ENCODE results near the gene ZNF627.
A peak's percentile ranks its signal among the peaks of the same experiment; 100 is the strongest.
"Not testable (repeated sequence)": the region's sequence is repeated elsewhere in the genome, so short reads cannot be mapped to it uniquely, and the experiment has no call there.

Gene ZNF627

DNA sequence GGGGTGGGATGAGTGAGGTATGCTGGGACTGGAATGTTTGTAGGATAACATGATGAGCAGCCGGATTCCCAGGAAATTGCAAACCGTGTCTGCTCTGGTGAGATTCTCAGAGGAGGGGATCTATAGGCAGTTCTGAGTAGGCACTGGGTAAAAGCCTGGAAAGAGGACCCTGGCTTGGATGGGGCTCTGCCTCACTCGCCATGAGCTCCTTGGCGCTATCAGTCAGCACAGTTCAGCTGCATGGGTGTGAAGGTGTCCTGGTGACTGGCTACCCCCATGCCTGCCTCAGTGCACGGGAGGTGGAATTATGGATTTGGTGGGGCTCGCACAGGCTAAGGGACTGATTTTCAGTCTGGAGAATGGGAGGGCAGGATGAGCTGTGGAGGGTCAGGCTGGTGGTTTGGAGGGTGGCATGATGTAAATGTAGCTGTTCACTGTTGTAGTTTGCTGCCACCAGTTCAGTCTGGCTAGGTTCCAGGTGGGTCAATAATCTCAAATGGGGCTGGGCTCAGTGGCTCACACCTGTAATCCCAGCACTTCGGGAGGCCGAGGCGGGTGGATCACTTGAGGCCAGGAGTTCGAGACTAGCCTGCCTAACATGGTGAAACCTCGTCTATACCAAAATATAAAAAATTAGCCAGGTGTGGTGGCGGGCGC is 9.2 kb upstream of the ZNF627 start:
- no peak overlapping the region for H3K4me3 ChIP-seq (ENCODE audit: low read depth, low read length)
- DNase-seq (ENCODE audit: low read depth): no peak
- TF ChIP-seq, protein P1, sequence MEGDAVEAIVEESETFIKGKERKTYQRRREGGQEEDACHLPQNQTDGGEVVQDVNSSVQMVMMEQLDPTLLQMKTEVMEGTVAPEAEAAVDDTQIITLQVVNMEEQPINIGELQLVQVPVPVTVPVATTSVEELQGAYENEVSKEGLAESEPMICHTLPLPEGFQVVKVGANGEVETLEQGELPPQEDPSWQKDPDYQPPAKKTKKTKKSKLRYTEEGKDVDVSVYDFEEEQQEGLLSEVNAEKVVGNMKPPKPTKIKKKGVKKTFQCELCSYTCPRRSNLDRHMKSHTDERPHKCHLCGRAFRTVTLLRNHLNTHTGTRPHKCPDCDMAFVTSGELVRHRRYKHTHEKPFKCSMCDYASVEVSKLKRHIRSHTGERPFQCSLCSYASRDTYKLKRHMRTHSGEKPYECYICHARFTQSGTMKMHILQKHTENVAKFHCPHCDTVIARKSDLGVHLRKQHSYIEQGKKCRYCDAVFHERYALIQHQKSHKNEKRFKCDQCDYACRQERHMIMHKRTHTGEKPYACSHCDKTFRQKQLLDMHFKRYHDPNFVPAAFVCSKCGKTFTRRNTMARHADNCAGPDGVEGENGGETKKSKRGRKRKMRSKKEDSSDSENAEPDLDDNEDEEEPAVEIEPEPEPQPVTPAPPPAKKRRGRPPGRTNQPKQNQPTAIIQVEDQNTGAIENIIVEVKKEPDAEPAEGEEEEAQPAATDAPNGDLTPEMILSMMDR (IDR thresholded peaks at IDR 0.05; ENCODE audit: insufficient read depth, low read depth, low read length, missing control alignments): no peak

DNA sequence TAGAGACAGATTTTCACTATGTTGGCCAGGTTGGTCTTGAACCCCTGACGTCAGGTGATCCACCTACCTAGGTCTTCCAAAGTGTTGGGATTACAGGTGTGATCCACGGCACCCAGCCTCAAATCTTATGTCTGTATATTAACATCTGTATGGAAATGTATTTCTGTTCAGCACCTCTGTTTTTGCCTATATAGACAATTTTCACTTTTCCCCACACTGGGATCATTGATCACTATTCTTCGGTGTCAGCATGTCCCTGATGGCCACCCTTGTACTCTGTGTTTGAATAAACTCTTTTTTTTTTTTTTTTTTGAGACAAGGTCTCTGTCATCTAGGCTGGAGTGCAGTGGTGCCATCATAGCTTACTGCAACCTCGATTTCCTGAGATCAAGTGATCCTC is 3.2 kb upstream of the ZNF627 start:
- no peak for DNase-seq (ENCODE audit: low read depth)
- TF ChIP-seq, protein P1 (IDR thresholded peaks at IDR 0.05; ENCODE audit: insufficient read depth, low read depth, low read length, missing control alignments): no peak
- H3K4me3 ChIP-seq (ENCODE audit: low read depth, low read length): no peak overlapping the region

DNA sequence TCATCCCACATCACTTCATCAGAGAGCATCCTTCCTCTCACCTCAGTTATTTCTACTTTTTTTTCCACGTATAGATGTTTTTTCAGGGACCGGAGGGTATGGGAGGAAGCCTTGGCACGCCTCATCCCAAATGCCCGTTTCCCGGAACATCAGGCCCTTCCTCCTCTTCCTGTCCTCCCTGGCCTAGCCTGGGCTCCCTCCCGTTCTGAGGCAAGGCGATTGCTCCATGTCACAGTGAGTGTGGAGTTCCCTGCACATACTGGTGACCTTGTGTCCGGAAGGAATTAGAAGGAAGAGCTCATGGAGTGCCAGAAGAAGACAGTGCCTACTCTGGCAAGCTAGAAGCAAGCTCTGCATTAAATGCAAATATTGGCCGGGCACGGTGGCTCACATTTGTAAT is 1.1 kb upstream of the ZNF627 start:
- TF ChIP-seq, protein P1 (IDR thresholded peaks at IDR 0.05; ENCODE audit: insufficient read depth, low read depth, low read length, missing control alignments): no peak
- H3K4me3 ChIP-seq (ENCODE audit: low read depth, low read length): no peak overlapping the region
- DNase-seq (ENCODE audit: low read depth): no peak

DNA sequence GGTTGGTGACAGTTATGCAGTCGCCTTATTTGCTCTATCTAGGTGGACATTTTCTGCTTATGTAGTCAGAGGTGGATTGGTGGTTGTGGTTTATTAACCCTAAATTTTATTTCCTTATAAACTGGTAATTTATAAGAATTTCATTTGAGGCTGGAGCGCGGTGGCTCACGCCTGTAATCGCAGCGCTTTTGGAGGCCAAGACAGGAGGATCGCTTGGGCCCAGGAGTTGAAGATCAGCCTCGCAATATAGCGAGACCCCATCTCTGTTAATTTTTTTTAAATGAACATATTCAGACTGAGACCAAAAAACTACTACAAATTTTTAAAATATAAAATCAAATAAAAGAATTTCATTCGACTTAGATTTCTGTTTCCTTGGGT is 810 bp downstream of the ZNF627 start:
- TF ChIP-seq, protein P1 (IDR thresholded peaks at IDR 0.05; ENCODE audit: insufficient read depth, low read depth, low read length, missing control alignments): no peak
- H3K4me3 ChIP-seq (ENCODE audit: low read depth, low read length): peak overlapping the region; percentile 78
- DNase-seq (ENCODE audit: low read depth): no peak

DNA sequence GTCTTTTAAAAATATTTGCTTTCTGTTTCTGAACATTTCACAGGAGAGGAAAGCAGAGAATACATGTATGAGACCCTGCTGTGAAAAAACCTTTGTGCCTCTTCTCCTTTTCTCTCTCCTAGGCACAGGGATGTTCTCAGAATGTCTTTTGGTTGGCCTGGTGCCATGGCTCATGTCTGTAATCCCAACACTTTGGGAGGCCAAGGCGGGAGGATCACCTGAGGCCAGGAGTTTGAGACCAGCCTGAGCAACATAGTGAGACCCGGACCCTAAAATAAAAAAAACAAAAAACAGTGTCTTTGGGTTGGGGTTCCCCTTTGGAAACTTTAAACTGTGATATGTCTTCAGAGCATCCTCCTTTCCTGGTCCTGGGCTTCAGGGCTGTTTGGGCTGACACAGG is 1.5 kb downstream of the ZNF627 start:
- no peak for DNase-seq (ENCODE audit: low read depth)
- H3K4me3 ChIP-seq (ENCODE audit: low read depth, low read length): no peak overlapping the region
- TF ChIP-seq, protein P1 (IDR thresholded peaks at IDR 0.05; ENCODE audit: insufficient read depth, low read depth, low read length, missing control alignments): no peak

DNA sequence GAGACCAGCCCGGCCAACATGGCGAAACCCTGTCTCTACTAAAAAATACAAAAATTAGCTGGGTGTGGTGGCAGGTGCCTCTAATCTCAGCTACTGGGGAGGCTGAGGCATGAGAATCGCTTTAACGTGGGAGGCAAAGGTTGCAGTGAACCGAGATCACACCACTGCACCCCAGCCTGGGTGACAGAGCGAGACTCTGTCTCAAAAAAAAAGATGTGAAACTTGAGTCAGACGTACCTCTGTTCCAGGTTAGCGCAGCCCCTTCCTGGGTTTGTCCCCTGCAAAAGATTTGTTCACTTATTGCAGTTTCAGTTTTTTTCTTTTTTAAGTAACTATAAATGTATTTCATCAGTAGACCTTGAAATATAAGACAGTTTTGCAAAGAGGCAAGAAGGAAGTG is 2.4 kb downstream of the ZNF627 start:
- not testable (repeated sequence) for DNase-seq (ENCODE audit: low read depth)

DNA sequence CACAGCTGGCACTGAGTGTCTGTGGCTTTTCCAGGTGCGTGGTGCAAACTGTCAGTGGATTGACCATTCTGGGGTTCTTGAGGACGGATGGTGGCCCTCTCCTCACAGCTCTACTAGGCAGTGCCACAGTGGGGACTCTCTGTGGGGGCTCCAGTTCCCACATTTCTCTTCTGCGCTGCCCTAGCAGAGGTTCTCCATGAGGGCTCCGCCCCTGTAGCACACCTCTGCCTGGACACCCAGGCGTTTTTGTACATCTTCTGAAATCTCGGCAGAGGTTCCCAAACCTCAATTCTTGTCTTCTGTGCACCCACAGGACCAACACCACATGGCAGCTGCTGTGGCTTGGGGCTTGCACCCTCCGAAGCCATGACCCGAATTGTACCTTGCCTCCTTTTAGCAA is 9.2 kb downstream of the ZNF627 start:
- no peak overlapping the region for H3K4me3 ChIP-seq (ENCODE audit: low read depth, low read length)
- DNase-seq (ENCODE audit: low read depth): no peak
- TF ChIP-seq, protein P1 (IDR thresholded peaks at IDR 0.05; ENCODE audit: insufficient read depth, low read depth, low read length, missing control alignments): no peak

More for the DNA sequence above, 2.4 kb downstream of the ZNF627 start:
- H3K4me3 ChIP-seq (ENCODE audit: low read depth, low read length): not testable (repeated sequence)
